Activated CD4-positive, alpha-beta T cell treated with anti-CD3 and anti-CD28 coated beads, Interleukin-2, amount 10 ng/mL, durations not matched to agents 24 days and 14 days (primary cell): ENCODE measurements around the gene RNASE13. TPM values are rescaled to one million over a fixed set of nuclear protein-coding genes. Genes with fewer than 3 reads are reported as not detected.
"Not testable (repeated sequence)": the region's sequence is repeated elsewhere in the genome, so short reads cannot be mapped to it uniquely, and the experiment has no call there.

ENCODE experiments used
- DNase-seq: peaks from one replicate; pipeline ENCODE4 v3.0.0; 2022
- H3K27ac Mint-ChIP-seq: one replicate; pipeline ENCODE4 v1.8.0; 2022; ENCODE audit warnings: mild to moderate bottlenecking, mixed read lengths
- H3K27me3 Mint-ChIP-seq: one replicate; pipeline ENCODE4 v1.8.0; 2022; ENCODE audit warnings: mixed read lengths
- H3K36me3 Mint-ChIP-seq: one replicate; pipeline ENCODE4 v1.8.0; 2022; ENCODE audit warnings: low read depth, mild to moderate bottlenecking, mixed read lengths
- H3K4me1 Mint-ChIP-seq: one replicate; pipeline ENCODE4 v1.8.0; 2021; ENCODE audit warnings: mixed read lengths
- H3K4me3 Mint-ChIP-seq: one replicate; pipeline ENCODE4 v1.8.0; 2022; ENCODE audit warnings: mild to moderate bottlenecking, moderate library complexity, mixed read lengths
- H3K9me3 Mint-ChIP-seq: one replicate; pipeline ENCODE4 v1.8.0; 2021; ENCODE audit warnings: mixed read lengths
- intact Hi-C: fragments of 100-400 bp; cut with micrococcal nuclease; formaldehyde crosslinking; loops from one replicate; pipeline ENCODE4 v1.15.1; 2023
- total RNA-seq: library from RNA; stranded (reverse); gene quantifications from 2 replicates; pipeline ENCODE4 v1.2.3, GENCODE V29; 2022

Gene RNASE13
- total RNA-seq, 1 donor from 2014 or later: not detected

DNA sequence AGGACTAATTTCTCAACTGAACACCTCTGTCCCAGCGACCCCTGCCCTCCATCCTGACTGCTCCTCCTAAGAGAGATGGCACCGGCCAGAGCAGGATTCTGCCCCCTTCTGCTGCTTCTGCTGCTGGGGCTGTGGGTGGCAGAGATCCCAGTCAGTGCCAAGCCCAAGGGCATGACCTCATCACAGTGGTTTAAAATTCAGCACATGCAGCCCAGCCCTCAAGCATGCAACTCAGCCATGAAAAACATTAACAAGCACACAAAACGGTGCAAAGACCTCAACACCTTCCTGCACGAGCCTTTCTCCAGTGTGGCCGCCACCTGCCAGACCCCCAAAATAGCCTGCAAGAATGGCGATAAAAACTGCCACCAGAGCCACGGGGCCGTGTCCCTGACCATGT is 8.3 kb upstream of the RNASE13 start:
- intact Hi-C loops: no loop called here
- Mint-ChIP-seq H3K4me1 (no peaks in the 10 kb centered on the region), H3K9me3 (no peaks in the 10 kb centered on the region), H3K36me3 (no peaks in the 10 kb centered on the region), H3K27ac (no peak overlapping the region), H3K4me3 (no peak overlapping the region), H3K27me3 (peaks cover 40% of the 10 kb centered on the region)
- DNase-seq: no peak

DNA sequence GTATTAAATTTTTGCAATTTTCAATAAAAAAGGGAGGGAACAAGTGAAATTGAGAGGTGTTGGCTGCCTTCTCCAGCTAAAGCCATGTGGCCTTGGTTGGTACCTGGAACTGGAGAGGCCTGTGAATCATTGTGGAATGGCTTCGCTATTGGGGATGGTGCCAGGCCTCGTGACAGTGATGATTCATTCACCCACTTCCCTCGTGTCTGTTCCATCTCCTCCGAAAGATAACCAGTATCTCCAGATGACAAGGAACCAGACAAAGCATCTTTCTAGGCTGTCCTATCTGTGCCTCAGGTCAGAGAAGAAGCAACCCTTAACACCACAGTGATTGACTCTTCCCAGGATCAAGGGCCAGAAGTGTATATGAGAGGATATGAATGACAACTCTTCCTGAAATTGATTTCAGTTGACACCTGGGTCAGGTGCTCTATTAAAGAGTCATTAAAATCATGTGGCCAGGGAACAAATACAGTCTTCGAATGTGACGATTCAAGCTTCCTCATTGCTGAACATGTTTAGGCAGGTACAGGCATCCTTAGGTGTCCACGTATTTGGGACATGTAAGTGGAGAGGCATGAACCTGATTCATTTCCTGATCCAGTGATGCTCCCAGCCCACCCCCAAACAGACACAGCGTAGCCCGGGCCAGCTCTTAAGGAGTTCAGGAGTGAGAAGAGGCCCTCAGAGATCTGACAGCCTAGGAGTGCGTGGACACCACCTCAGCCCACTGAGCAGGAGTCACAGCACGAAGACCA is 7.2 kb upstream of the RNASE13 start, which contains the start of gene RNASE7:
Gene RNASE7, plus strand, starts transcription at position 687 of the 758 bp plus-strand sequence. CDS start 631 bp downstream, outside the sequence.
- DNase-seq: no peak
- Mint-ChIP-seq H3K9me3 (no peaks in the 10 kb centered on the region), H3K36me3 (no peaks in the 10 kb centered on the region), H3K27me3 (peaks cover 38% of the 10 kb centered on the region), H3K4me1 (no peaks in the 10 kb centered on the region), H3K4me3 (no peak within 1 kb of the TSS), H3K27ac (no peak within 1 kb of the TSS)
- intact Hi-C loops: no loop called here

DNA sequence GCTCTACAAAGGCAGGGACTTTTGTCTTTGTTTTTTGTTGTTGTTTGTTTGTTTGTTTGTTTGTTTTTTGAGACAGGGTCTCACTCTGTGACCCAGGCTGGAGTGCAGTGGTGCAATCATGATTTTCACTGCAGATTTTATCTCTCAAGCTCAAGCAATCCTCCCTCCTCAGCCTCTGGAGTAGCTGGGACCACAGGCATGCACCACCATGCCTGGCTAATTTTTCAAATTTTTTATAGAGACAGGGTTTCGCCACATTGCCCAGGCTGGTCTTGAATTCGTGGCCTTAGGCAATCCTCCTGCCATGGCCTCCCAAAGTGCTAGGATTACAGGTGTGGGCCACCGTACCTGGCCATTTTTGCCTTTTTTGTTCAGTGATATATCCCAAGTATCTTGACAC is 6.3 kb upstream of the RNASE13 start:
- not testable (repeated sequence) for H3K27ac Mint-ChIP-seq, DNase-seq, H3K4me1 Mint-ChIP-seq, H3K36me3 Mint-ChIP-seq, H3K4me3 Mint-ChIP-seq, H3K9me3 Mint-ChIP-seq
- H3K27me3 Mint-ChIP-seq: peaks cover 36% of the 10 kb centered on the region
- intact Hi-C loops: loop anchor here (1.0 kb wide), 2 partner anchors 27 to 184 kb away; no protein-coding TSS in a partner anchor

DNA sequence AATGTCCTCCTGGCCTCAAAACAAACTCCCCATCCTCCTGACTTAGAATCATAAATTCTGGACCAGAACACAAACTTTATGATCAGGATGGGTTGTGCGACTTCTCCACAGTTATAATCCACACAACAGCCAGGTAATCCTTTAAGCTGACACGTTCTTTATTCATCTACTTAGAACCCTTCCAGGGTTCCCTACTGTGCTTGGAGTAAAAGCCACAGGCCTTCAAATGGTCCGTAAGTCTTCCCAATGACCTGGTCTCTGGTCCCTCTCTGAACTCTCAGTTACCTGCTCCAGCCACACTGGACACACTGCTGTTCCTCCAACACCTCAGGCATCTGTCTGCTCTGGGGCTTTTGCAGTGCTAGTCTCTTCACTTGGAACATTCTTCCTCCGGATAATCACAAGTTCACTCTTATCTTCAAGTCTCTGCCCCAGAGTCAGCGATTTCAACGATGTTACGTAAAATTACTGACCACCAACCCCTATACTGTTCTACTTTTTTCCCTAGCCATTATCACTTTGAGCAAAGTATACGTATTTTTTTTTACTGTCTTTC is 5.8 kb upstream of the RNASE13 start:
- Mint-ChIP-seq H3K4me1 (no peaks in the 10 kb centered on the region), H3K36me3 (no peaks in the 10 kb centered on the region), H3K27me3 (peaks cover 33% of the 10 kb centered on the region), H3K27ac (no peak overlapping the region), H3K9me3 (no peaks in the 10 kb centered on the region), H3K4me3 (no peak overlapping the region)
- intact Hi-C loops: loop anchor here (1.0 kb wide), 2 partner anchors 26 to 183 kb away; no protein-coding TSS in a partner anchor
- DNase-seq: no peak

DNA sequence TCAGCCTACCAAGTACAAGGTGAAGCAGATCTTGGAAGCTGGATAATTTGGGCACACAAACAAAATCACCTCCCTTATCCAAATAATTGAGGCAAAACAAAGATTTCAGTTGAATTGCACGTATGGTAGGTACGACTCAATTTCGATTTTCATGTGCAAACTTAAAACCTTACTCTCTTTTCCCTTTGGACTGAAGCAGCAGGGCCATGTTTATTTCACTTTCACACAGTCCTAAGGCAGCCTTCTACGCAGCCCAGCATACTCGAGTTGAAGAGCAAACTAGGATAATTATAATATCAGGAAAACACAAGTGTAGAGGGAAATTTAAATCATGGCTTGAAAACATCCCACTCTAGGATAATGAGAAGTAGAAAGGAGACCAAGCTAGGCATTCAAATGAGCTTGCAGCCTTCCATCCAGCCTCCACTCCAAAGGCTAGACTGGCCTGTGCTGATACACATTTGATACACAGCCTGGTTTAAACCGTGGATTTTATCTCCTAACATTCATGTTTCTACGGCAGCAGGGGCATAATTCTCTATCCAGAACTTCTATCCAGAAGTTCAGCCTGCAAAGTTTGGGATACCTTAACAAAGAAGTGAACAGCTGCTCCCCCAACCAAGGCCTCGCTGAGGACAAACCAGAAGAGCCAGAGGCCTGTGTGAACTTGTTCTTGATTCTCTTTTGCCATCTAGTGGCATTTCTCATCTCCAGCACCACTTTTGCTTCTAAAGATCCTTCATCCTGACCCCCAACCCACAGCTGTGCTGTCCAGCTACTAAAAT is 5.2 kb upstream of the RNASE13 start:
- no peaks in the 10 kb centered on the region for H3K36me3 Mint-ChIP-seq
- DNase-seq: peak; percentile 72
- no peak overlapping the region for H3K4me3 Mint-ChIP-seq
- no peak overlapping the region for H3K27ac Mint-ChIP-seq
- peaks cover 29% of the 10 kb centered on the region for H3K27me3 Mint-ChIP-seq
- no peaks in the 10 kb centered on the region for H3K4me1 Mint-ChIP-seq
- H3K9me3 Mint-ChIP-seq: no peaks in the 10 kb centered on the region
- intact Hi-C loops: loop anchor here (1.0 kb wide), 2 partner anchors 25 to 182 kb away; no protein-coding TSS in a partner anchor

DNA sequence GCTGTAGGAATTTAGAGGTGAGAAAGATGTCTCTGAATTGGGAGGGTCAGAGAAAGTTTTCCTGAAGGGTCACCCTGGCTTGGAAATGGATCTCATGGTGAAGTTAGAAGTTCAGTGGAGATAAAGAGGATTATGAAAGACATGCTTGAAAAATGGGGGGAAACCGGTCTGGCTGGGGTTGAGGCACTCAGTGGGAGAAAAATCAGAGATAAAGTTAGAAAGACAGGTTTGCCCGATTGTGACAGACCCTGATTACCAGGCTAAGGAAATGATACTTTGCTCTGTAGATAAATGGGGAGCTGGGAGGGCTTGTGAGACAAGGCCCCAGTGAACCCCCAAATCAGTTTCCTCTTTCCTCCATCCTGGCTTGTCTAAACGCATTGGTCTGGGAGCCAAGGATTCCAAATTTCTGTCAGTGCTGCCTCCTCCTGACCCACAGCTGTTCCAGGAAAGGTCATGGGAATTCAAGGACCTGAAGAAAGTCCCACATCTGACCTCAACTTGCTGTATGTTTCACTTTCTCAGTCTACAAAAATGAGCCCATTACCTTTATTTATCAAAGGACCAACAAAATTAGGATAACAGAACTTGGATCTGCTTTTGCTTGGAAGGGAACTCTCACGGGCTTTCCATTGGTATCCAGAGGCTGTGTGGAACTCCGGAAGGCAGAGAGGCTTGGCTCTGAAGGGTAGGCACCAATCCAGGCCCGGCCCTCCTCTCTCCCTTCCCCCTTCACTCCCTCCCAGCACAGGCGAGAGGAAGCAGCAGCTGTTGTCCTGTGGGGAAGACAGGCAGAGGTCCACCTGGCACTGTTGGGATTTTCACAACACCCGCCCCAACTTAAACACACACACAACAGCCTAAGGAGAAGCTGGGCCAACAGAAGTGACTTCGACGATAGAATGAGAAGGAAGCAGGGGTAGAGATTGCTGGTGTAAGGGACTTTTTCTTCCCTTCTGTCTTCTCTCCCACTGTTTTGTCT is 4.1 kb upstream of the RNASE13 start:
- peaks cover 22% of the 10 kb centered on the region for H3K27me3 Mint-ChIP-seq
- H3K4me1 Mint-ChIP-seq: no peaks in the 10 kb centered on the region
- no peak for DNase-seq
- no peak overlapping the region for H3K4me3 Mint-ChIP-seq
- no peak overlapping the region for H3K27ac Mint-ChIP-seq
- H3K36me3 Mint-ChIP-seq: no peaks in the 10 kb centered on the region
- H3K9me3 Mint-ChIP-seq: no peaks in the 10 kb centered on the region
- intact Hi-C loops: no loop called here

DNA sequence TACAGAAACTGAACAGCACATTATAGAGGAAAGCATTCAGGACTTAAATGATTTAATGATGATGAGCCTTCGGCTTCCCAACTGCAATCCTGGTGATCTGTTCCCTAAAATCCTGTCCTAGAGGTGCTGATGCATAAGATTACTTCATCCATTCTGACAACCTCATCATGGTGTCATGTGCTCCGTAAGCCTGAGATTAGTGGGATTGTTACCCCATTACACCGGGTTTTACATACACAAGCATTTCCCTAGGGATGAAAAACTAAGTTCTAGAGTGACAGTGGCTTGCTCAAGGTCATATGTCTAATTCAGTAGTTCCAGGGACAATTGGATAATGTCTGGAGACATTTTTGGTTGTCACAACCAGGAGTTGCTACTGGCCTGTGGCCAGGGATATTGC is 2.5 kb upstream of the RNASE13 start:
- no peaks in the 10 kb centered on the region for H3K36me3 Mint-ChIP-seq
- no peak overlapping the region for H3K4me3 Mint-ChIP-seq
- DNase-seq: no peak
- no peaks in the 10 kb centered on the region for H3K9me3 Mint-ChIP-seq
- peaks cover 16% of the 10 kb centered on the region for H3K27me3 Mint-ChIP-seq
- H3K27ac Mint-ChIP-seq: no peak overlapping the region
- no peaks in the 10 kb centered on the region for H3K4me1 Mint-ChIP-seq
- intact Hi-C loops: no loop called here

DNA sequence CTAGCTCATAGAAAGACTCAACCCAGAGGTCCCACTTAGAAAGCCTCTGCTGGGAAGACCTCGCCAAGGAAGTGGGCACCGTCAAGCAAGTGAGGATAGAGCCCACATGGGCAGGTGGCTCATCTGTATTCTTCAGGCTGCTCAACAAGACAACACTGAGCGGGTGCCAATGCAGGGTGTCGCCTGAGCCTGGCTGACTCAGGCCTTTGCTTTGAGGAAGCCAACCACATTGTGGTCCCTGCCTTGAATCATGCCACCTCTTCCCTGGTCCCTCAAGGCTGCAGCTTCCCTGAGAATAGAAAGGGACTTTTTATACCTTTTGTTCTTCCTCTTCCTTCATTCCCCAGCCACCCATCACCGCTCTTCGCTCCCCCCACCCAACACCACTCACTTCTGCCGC is 2.1 kb upstream of the RNASE13 start:
- intact Hi-C loops: no loop called here

DNA sequence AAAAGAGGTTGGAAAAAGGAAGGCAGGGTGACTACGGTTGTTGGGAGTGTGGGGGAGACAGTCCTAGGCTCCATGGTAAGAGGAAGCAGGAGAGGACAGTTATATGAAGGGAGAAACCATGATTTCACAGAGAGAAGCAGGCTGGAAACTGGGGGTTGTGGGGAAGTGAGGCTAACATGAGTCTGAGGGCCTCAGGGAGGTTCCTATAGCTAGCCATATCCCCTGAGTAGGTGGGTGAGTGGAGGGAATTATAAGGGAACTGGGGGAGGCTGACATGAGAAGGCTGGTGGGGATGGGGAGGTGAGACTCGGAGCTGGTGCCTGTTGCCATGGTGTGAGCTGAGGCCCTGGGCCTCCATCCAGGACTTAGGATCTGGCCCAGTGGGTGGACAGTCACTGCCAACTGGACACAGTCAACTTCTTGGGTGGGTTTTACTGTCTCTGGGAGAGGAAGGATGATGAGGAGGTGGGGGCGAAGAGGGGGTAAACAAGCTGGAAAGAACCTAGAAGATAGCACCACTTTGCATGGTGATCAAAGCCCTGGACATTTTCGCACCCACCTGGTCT is 1.4 kb downstream of the RNASE13 start:
- no peaks in the 10 kb centered on the region for H3K4me1 Mint-ChIP-seq
- intact Hi-C loops: no loop called here
- H3K9me3 Mint-ChIP-seq: no peaks in the 10 kb centered on the region
- no peak overlapping the region for H3K27ac Mint-ChIP-seq
- no peaks in the 10 kb centered on the region for H3K36me3 Mint-ChIP-seq
- H3K27me3 Mint-ChIP-seq: peaks cover 18% of the 10 kb centered on the region
- H3K4me3 Mint-ChIP-seq: no peak overlapping the region
- DNase-seq: no peak

More for the DNA sequence above, 2.1 kb upstream of the RNASE13 start:
- no peak for DNase-seq
- Mint-ChIP-seq H3K4me3 (no peak overlapping the region), H3K27me3 (peaks cover 17% of the 10 kb centered on the region), H3K27ac (no peak overlapping the region), H3K4me1 (no peaks in the 10 kb centered on the region), H3K9me3 (no peaks in the 10 kb centered on the region), H3K36me3 (no peaks in the 10 kb centered on the region)

DNA sequence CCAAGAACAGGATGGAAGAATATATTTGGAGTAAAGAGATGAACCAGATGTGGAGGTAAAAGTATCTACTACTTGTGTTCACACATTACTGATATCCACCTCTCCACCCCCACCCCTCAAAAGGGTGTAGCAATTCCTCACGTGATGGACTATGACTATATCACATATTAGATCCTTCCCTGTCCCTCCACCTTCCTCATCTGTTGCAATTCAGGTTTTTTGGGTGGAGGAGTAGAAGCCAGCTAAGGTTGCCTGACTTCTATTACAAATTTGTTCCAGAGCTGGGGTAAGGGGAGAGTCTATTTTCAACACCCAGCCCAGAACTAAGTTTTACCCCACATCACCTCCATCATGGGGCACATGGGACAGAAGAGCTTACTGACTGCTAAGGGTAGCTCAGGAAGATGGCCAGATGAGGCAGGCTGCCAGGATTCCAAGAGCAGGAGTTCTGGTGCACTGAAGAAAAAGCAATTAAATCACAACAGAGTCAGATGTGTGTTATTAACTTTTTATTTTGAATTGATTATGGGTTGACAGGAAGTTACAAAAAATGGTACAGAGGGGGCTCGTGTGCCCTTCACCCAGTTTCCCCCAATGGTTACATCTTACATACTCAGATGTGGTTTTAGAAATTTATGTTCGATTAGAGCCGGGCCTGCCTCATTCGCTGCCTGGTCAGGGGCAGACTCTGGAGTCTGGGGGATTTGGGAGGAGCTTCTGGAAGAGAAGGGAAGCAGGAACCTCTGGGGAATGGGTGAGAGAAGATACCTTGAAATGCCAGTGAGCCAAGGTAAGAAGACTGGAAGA is 2.1 kb downstream of the RNASE13 start:
- intact Hi-C loops: no loop called here
- DNase-seq: no peak
- H3K4me1 Mint-ChIP-seq: no peaks in the 10 kb centered on the region
- H3K27me3 Mint-ChIP-seq: peaks cover 15% of the 10 kb centered on the region
- no peaks in the 10 kb centered on the region for H3K9me3 Mint-ChIP-seq
- H3K27ac Mint-ChIP-seq: no peak overlapping the region
- H3K36me3 Mint-ChIP-seq: no peaks in the 10 kb centered on the region
- H3K4me3 Mint-ChIP-seq: no peak overlapping the region

DNA sequence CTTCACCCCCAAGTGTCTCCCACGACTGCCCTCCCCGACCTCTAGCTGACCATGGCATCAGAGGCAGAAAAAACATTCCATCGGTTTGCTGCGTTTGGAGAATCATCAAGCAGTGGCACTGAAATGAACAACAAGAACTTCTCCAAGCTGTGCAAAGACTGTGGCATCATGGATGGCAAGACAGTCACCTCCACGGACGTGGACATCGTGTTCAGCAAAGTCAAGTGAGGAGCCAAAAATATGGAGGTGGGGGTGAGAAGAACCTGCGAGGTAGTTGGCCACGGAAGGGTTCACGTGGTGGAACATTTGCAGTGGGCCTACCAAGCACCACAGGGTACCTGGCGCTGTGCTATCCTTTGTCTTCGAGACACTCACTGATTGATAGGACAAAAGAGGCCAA is 4.1 kb downstream of the RNASE13 start:
- H3K4me1 Mint-ChIP-seq: no peaks in the 10 kb centered on the region
- H3K27ac Mint-ChIP-seq: no peak overlapping the region
- intact Hi-C loops: no loop called here
- H3K9me3 Mint-ChIP-seq: no peaks in the 10 kb centered on the region
- peaks cover 22% of the 10 kb centered on the region for H3K27me3 Mint-ChIP-seq
- no peak for DNase-seq
- H3K36me3 Mint-ChIP-seq: no peaks in the 10 kb centered on the region
- no peak overlapping the region for H3K4me3 Mint-ChIP-seq

DNA sequence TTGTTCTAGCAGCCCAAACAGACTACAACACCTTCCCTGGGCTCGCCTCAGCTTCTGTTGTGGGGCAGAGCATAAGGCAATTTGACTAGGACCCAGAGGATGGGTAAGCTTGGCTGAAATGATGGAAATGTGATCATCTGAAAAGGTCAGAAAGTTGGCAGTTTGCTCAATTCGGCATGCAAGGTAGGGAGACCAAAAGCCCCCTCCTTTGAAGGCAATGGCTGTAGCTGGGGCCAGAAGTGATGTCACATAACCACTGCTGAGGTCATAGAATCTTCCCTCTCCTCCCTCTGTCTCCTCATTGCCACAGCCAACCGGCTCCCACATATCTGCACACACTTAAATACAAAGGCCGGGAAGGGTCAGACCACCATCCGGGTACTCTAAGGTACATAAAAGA is 4.7 kb downstream of the RNASE13 start, which contains the start of gene TPPP2:
Gene TPPP2, plus strand, starts transcription at position 301 of the 400 bp plus-strand sequence. CDS start 365 bp downstream, outside the sequence.
- Mint-ChIP-seq H3K36me3 (no peaks in the 10 kb centered on the region), H3K27ac (no peak within 1 kb of the TSS), H3K9me3 (no peaks in the 10 kb centered on the region), H3K27me3 (peaks cover 23% of the 10 kb centered on the region), H3K4me3 (no peak within 1 kb of the TSS), H3K4me1 (peaks cover 3% of the 10 kb centered on the region)
- no peak for DNase-seq
- intact Hi-C loops: loop anchor here (5.0 kb wide), 1 partner anchor 37 kb away; no protein-coding TSS in a partner anchor
